ENCODE results near the gene NFKBIA. TPM values are rescaled to one million over a fixed set of nuclear protein-coding genes. Genes with fewer than 3 reads are reported as not detected.

NFKBIA gene
- total RNA-seq, 6 experiments from 2014 or later: 27.6 to 52.1 (median 48.3) TPM

DNA sequence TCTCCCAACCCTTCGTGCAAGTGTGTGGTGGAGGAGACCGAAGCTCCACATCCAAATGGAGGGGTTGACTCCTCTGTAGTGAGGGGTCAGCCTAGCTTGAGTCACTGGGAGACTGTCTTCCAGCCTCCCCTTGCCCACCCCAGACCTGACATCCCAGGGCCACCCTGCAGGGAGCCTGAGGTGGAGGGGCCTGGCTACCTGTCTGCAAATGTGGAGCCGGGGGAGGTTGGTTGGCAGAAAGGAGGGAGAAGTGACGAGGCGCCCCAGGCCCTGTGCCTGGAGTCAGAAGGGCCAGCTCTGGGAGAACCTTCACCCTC is 37.5 kb downstream of the NFKBIA start:
- peaks cover 8% of the 10 kb centered on the region for H3K9me3 Mint-ChIP-seq
- no peak overlapping the region for H3K4me3 Mint-ChIP-seq
- H3K36me3 Mint-ChIP-seq (ENCODE audit: low read depth): peaks cover 9% of the 10 kb centered on the region
- H3K27ac Mint-ChIP-seq: peak overlapping the region; percentile 98
- H3K27me3 Mint-ChIP-seq (ENCODE audit: insufficient read depth): peaks cover 2% of the 10 kb centered on the region; the same call in 1 of the 2 replicates
- TF ChIP-seq, protein P1, sequence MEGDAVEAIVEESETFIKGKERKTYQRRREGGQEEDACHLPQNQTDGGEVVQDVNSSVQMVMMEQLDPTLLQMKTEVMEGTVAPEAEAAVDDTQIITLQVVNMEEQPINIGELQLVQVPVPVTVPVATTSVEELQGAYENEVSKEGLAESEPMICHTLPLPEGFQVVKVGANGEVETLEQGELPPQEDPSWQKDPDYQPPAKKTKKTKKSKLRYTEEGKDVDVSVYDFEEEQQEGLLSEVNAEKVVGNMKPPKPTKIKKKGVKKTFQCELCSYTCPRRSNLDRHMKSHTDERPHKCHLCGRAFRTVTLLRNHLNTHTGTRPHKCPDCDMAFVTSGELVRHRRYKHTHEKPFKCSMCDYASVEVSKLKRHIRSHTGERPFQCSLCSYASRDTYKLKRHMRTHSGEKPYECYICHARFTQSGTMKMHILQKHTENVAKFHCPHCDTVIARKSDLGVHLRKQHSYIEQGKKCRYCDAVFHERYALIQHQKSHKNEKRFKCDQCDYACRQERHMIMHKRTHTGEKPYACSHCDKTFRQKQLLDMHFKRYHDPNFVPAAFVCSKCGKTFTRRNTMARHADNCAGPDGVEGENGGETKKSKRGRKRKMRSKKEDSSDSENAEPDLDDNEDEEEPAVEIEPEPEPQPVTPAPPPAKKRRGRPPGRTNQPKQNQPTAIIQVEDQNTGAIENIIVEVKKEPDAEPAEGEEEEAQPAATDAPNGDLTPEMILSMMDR (IDR thresholded peaks at IDR 0.05): no peak
- DNase-seq: no peak
- H3K4me1 Mint-ChIP-seq (ENCODE audit: low read depth): peaks cover 63% of the 10 kb centered on the region

- peaks cover 8% of the 10 kb centered on the region for H3K9me3 Mint-ChIP-seq
- H3K27me3 Mint-ChIP-seq (ENCODE audit: insufficient read depth): peaks cover 2% of the 10 kb centered on the region; the same call in 1 of the 2 replicates
- peaks cover 9% of the 10 kb centered on the region for H3K36me3 Mint-ChIP-seq (ENCODE audit: low read depth)
- H3K27ac Mint-ChIP-seq: peak overlapping the region; percentile 98
- no peak overlapping the region for H3K4me3 Mint-ChIP-seq
- H3K4me1 Mint-ChIP-seq (ENCODE audit: low read depth): peaks cover 63% of the 10 kb centered on the region
- no peak for DNase-seq
- TF ChIP-seq, protein P1 (IDR thresholded peaks at IDR 0.05): no peak
Observed at GRCh38 chr14:35366521-35366976, 38.0 kb downstream of the NFKBIA start.

DNA sequence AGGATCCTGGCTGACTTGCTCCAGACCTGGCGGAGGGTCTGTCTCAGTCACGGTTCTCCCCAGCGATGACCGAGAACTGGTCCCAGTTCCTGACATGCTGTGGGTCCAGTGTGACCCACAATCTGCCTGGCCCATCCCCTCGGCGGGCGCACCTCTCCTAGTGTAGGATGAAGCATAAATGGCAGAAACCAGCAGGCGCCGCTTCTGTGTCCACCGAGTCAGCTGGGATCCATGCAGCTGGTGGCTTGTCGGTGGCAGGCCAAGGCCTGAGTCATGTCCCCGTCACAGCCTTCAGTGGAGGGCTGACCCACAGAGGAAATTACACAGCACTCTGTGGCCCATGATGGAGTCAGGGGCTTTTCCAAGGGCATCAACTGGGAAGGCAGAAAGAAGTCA is 38.5 kb downstream of the NFKBIA start:
- Mint-ChIP-seq H3K27ac (peak overlapping the region; percentile 98), H3K27me3 (ENCODE audit: insufficient read depth) (peaks cover 2% of the 10 kb centered on the region; the same call in 1 of the 2 replicates), H3K4me3 (no peak overlapping the region), H3K36me3 (ENCODE audit: low read depth) (peaks cover 5% of the 10 kb centered on the region), H3K9me3 (peaks cover 5% of the 10 kb centered on the region), H3K4me1 (ENCODE audit: low read depth) (peaks cover 63% of the 10 kb centered on the region)
- peak; percentile 43 for DNase-seq
- TF ChIP-seq, protein P1 (IDR thresholded peaks at IDR 0.05): no peak

- Mint-ChIP-seq H3K4me1 (ENCODE audit: low read depth) (peaks cover 63% of the 10 kb centered on the region), H3K36me3 (ENCODE audit: low read depth) (no peaks in the 10 kb centered on the region), H3K9me3 (no peaks in the 10 kb centered on the region), H3K27me3 (ENCODE audit: insufficient read depth) (peaks cover 2% of the 10 kb centered on the region; the same call in 1 of the 2 replicates), H3K27ac (peak overlapping the region; percentile 98), H3K4me3 (peak overlapping the region; percentile 70)
- TF ChIP-seq, protein P1 (IDR thresholded peaks at IDR 0.05): no peak
- peak; percentile 83 for DNase-seq
Observed at GRCh38 chr14:35365130-35366055, 39.2 kb downstream of the NFKBIA start.

DNA sequence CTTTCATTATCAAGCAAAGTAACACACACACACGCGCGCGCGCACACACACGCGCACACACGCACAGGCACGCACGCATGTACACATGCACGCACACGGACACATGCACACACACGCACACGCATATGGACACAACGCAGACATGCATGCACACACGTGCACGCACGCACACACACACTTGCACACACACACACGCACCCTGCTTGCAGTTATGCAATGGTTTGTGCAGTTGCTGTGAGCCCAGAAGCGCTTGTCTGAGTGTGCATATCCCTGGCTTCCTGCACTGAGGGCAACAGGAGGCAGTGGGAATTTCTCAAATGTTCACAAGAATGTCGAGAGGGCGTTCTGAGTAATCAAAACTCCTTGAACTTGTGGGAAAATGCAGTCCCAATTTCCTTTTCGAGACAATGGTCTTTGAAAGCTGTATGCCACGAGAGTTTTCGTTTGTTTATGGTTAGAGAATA is 41.6 kb downstream of the NFKBIA start:
- H3K4me1 Mint-ChIP-seq (ENCODE audit: low read depth): peaks cover 56% of the 10 kb centered on the region
- H3K9me3 Mint-ChIP-seq: no peaks in the 10 kb centered on the region
- DNase-seq: no peak
- H3K27ac Mint-ChIP-seq: no peak overlapping the region
- no peak overlapping the region for H3K4me3 Mint-ChIP-seq
- no peaks in the 10 kb centered on the region for H3K36me3 Mint-ChIP-seq (ENCODE audit: low read depth)
- TF ChIP-seq, protein P1 (IDR thresholded peaks at IDR 0.05): no peak
- peaks cover 2% of the 10 kb centered on the region; the same call in 1 of the 2 replicates for H3K27me3 Mint-ChIP-seq (ENCODE audit: insufficient read depth)

Data from HFFc6 (cell line).